Right lobe of liver (tissue), 4 donors: ENCODE results near the gene ERFL.

ENCODE experiments used
- POLR2A ChIP-seq: fragments of 450-650 bp; IDR thresholded peaks from one replicate; pipeline ENCODE4 v1.6.1; 2017; ENCODE audit warnings: antibody characterized with exemption, mild to moderate bottlenecking
- TF ChIP-seq, protein P1 (sequence below), 4 donors: fragments of 200-600 bp in 3 of 4; fragments of 450-650 bp in 1 of 4; IDR thresholded peaks; one replicate each; pipeline versions ENCODE4 v1.5.1 to v1.8.0; 2016 to 2022; ENCODE audit warnings: antibody characterized with exemption in 4 of 4, mild to moderate bottlenecking in 2 of 4
- donor health status: DM: no; HTN: no; CAD: no.
- donor health status: DM: no; HTN: no; CAD: no.
- donor health status: DM: no; HTN: yes; CAD: no.

DNA sequence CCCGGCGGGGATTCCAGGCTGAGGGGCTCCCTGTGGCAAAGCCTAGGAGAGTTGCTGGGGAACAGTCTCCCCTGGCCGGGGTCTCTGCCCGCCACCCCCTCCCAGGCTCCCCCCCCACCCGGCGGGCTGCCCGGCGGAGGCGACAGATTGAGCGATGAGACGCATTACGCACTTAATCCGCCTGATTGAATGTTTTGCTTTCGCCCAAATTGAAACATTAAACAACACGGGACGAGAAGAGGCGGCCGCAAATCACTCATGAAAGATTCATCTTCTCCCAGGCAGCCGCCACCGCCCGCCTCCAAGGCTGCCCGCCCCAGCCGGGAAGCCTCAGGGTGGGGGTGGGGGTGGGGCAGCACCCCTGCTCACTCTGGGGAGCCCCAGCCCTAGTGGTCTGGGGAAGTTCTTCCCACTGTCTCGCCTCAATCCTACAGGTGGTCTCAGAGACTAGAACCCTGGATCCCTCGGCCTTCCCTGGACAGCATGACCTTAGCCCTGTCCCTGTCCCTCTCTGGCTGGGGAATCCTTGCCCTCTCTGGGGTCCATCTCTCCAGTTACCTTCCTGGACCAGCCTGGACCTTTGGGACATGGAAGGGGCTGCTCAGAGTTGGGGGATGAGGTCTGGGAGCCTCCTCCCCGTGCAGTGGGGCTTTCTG lies 7.6 kb upstream of the ERFL start:
- TF ChIP-seq POLR2A, result no peak
- TF ChIP-seq, protein P1, sequence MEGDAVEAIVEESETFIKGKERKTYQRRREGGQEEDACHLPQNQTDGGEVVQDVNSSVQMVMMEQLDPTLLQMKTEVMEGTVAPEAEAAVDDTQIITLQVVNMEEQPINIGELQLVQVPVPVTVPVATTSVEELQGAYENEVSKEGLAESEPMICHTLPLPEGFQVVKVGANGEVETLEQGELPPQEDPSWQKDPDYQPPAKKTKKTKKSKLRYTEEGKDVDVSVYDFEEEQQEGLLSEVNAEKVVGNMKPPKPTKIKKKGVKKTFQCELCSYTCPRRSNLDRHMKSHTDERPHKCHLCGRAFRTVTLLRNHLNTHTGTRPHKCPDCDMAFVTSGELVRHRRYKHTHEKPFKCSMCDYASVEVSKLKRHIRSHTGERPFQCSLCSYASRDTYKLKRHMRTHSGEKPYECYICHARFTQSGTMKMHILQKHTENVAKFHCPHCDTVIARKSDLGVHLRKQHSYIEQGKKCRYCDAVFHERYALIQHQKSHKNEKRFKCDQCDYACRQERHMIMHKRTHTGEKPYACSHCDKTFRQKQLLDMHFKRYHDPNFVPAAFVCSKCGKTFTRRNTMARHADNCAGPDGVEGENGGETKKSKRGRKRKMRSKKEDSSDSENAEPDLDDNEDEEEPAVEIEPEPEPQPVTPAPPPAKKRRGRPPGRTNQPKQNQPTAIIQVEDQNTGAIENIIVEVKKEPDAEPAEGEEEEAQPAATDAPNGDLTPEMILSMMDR (IDR thresholded peaks at IDR 0.05), result no peak
